HG03342 (cell line): Measurements from ENCODE around the gene UBXN7.
A peak's percentile ranks its signal among the peaks of the same experiment; 100 is the strongest.
"Not testable (repeated sequence)": the region's sequence is repeated elsewhere in the genome, so short reads cannot be mapped to it uniquely, and the experiment has no call there.

Experiments used
- ATAC-seq: cut with Tn5 transposase; IDR thresholded peaks from one replicate; pipeline ENCODE4 v1.9.1; 2021; ENCODE audit warnings: mild to moderate bottlenecking, moderate library complexity; ENCODE audit not compliant: unreplicated experiment

The UBXN7 gene

GRCh38 chr3:196419386-196419785 lies 12.8 kb downstream of the UBXN7 start:
- ATAC-seq, result no peak

- no peak for ATAC-seq
Observed at GRCh38 chr3:196418601-196419000, 13.6 kb downstream of the UBXN7 start.

GRCh38 chr3:196414469-196414868 lies 17.8 kb downstream of the UBXN7 start:
- ATAC-seq, result no peak

- peak; percentile 74 for ATAC-seq
Observed at GRCh38 chr3:196412704-196413103, 19.5 kb downstream of the UBXN7 start.

- ATAC-seq, result no peak
Observed at GRCh38 chr3:196409409-196409808, 22.8 kb downstream of the UBXN7 start.

GRCh38 chr3:196408565-196409300 lies 23.5 kb downstream of the UBXN7 start:
- ATAC-seq, result no peak

- ATAC-seq, result no peak
Observed at GRCh38 chr3:196406811-196407470, 25.3 kb downstream of the UBXN7 start.

GRCh38 chr3:196400331-196400730 lies 31.9 kb downstream of the UBXN7 start:
- ATAC-seq, result no peak

- no peak for ATAC-seq
Observed at GRCh38 chr3:196399485-196399945, 32.7 kb downstream of the UBXN7 start.

GRCh38 chr3:196398782-196399181 lies 33.4 kb downstream of the UBXN7 start:
- no peak for ATAC-seq

GRCh38 chr3:196397941-196398340 lies 34.3 kb downstream of the UBXN7 start:
- no peak for ATAC-seq

- no peak for ATAC-seq
Observed at GRCh38 chr3:196390116-196390515, 42.1 kb downstream of the UBXN7 start.

GRCh38 chr3:196388956-196389355 lies 43.3 kb downstream of the UBXN7 start:
- ATAC-seq, result no peak

- not testable (repeated sequence) for ATAC-seq
Observed at GRCh38 chr3:196387941-196388340, 44.3 kb downstream of the UBXN7 start.

GRCh38 chr3:196386797-196387196 lies 45.4 kb downstream of the UBXN7 start:
- not testable (repeated sequence) for ATAC-seq

GRCh38 chr3:196386034-196386433 lies 46.2 kb downstream of the UBXN7 start:
- ATAC-seq, result not testable (repeated sequence)

- not testable (repeated sequence) for ATAC-seq
Observed at GRCh38 chr3:196385446-196385845, 46.8 kb downstream of the UBXN7 start.

- ATAC-seq, result no peak
Observed at GRCh38 chr3:196378146-196378841, 53.9 kb downstream of the UBXN7 start.

GRCh38 chr3:196377321-196377720 lies 54.9 kb downstream of the UBXN7 start:
- no peak for ATAC-seq

- no peak for ATAC-seq
Observed at GRCh38 chr3:196365736-196366135, 66.5 kb downstream of the UBXN7 start.

GRCh38 chr3:196360586-196360985 lies 71.6 kb downstream of the UBXN7 start:
- no peak for ATAC-seq

- not testable (repeated sequence) for ATAC-seq
Observed at GRCh38 chr3:196358540-196358939, 73.7 kb downstream of the UBXN7 start.
